Prostate gland (tissue), 2 donors: ENCODE data around the gene SYNCRIP.

Experiments
- CTCF ChIP-seq, 4 experiments: fragments of 200-600 bp in 2 of 4; fragments of 450-650 bp in 2 of 4; sonication (generic) in 2 of 4; IDR thresholded peaks; 1 replicate in 3 of 4; 2 replicates in 1 of 4; pipeline ENCODE4 v1.5.1; 2016 to 2019; ENCODE audit warnings: antibody characterized with exemption in 4 of 4, mild to moderate bottlenecking in 2 of 4, moderate library complexity in 2 of 4
- POLR2A ChIP-seq: fragments of 450-650 bp; IDR thresholded peaks from one replicate; pipeline ENCODE4 v1.6.1; 2016; ENCODE audit warnings: antibody characterized with exemption, mild to moderate bottlenecking

DNA sequence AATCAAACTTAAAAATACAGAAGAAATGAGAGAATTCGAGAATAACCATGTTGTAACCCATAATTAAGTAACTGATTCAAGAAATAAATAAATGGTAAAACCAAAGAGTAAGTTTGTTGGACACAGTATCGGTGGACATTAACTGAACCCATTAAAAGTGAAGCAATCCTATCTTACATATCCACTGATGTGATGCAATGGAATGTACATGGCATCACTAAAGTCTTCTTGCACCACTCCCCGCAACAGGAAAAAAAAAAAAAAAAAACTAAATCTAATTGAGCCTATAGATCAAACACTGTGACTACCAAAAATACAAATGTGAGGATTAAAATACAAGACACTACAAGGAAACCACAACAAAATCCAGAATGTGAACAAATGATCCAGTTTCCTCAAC is 56.9 kb downstream of the SYNCRIP start:
- TF ChIP-seq CTCF (IDR thresholded peaks at IDR 0.05) (no peak), POLR2A (no peak)
